ACC112 (cell line): Measurements from ENCODE around the gene PHIP.
A peak's percentile ranks its signal among the peaks of the same experiment; 100 is the strongest.
"Not testable (repeated sequence)": the region's sequence is repeated elsewhere in the genome, so short reads cannot be mapped to it uniquely, and the experiment has no call there.

Experiments used
- H2AFZ ChIP-seq: fragments of 200-600 bp; sonication (generic); one replicate; pipeline ENCODE4 v1.6.0; 2017; ENCODE audit warnings: antibody characterized with exemption, low read length; ENCODE audit not compliant: unreplicated experiment
- H3K27ac ChIP-seq: fragments of 200-600 bp; sonication (generic); 2 replicates; pipeline ENCODE4 v1.5.1; 2014; ENCODE audit warnings: low read depth, mild to moderate bottlenecking, antibody characterized with exemption, low read length, moderate library complexity
- H3K27me3 ChIP-seq: fragments of 200-600 bp; sonication (generic); 2 replicates; pipeline ENCODE4 v1.6.1; 2014; ENCODE audit warnings: mild to moderate bottlenecking, antibody characterized with exemption, low read length, moderate library complexity, mixed read lengths; ENCODE audit not compliant: insufficient read depth
- H3K36me3 ChIP-seq: fragments of 200-600 bp; sonication (generic); 2 replicates; pipeline ENCODE4 v1.6.1; 2016; ENCODE audit warnings: mild to moderate bottlenecking, antibody characterized with exemption, low read length, moderate library complexity, mixed read lengths; ENCODE audit not compliant: insufficient read depth
- H3K4me1 ChIP-seq: fragments of 200-600 bp; sonication (generic); one replicate; pipeline ENCODE4 v1.6.1; 2016; ENCODE audit warnings: low read length, mixed read lengths; ENCODE audit not compliant: insufficient read depth, unreplicated experiment, control insufficient read depth
- H3K4me3 ChIP-seq: fragments of 200-600 bp; sonication (generic); 2 replicates; pipeline ENCODE4 v1.5.1; 2014; ENCODE audit warnings: mild to moderate bottlenecking, low read depth, low read length
- H3K79me2 ChIP-seq: fragments of 200-600 bp; sonication (generic); one replicate; pipeline ENCODE4 v1.6.0; 2016; ENCODE audit warnings: low read length; ENCODE audit not compliant: control insufficient read depth, unreplicated experiment, insufficient read depth

The PHIP gene

GRCh38 chr6:79078075-79078969, at the start of gene PHIP:
Gene PHIP (minus strand): TSS chr6:79078254. CDS start chr6:79078068, 186 bp downstream.
- Histone ChIP-seq H2AFZ (peak within 1 kb of the TSS; percentile 91), H3K27ac (peak within 1 kb of the TSS; percentile 90), H3K4me1 (peaks cover 24% of the 10 kb centered on the region), H3K36me3 (peaks cover 3% of the 10 kb centered on the region; the same call in 1 of the 2 replicates), H3K4me3 (peak within 1 kb of the TSS; percentile 86), H3K79me2 (peaks cover 34% of the 10 kb centered on the region), H3K27me3 (no peaks in the 10 kb centered on the region)

- Histone ChIP-seq H3K27ac (no peak overlapping the region), H3K4me3 (no peak overlapping the region), H3K36me3 (no peaks in the 10 kb centered on the region), H3K79me2 (no peaks in the 10 kb centered on the region), H3K4me1 (no peaks in the 10 kb centered on the region), H2AFZ (no peak overlapping the region), H3K27me3 (no peaks in the 10 kb centered on the region)
These were observed 49.6 kb upstream of the PHIP start for GRCh38 chr6:79127660-79128059.

GRCh38 chr6:79119217-79119616, 41.2 kb upstream of the PHIP start:
- Histone ChIP-seq H3K4me1 (peaks cover 4% of the 10 kb centered on the region), H2AFZ (no peak overlapping the region), H3K36me3 (no peaks in the 10 kb centered on the region)

GRCh38 chr6:79117752-79118151, 39.7 kb upstream of the PHIP start:
- Histone ChIP-seq H3K36me3 (no peaks in the 10 kb centered on the region), H3K27me3 (no peaks in the 10 kb centered on the region), H3K4me3 (no peak overlapping the region), H3K79me2 (no peaks in the 10 kb centered on the region), H3K27ac (no peak overlapping the region), H3K4me1 (peaks cover 4% of the 10 kb centered on the region), H2AFZ (no peak overlapping the region)

More at GRCh38 chr6:79119217-79119616, 41.2 kb upstream of the PHIP start:
- H3K27ac ChIP-seq: no peak overlapping the region
- no peak overlapping the region for H3K4me3 ChIP-seq
- no peaks in the 10 kb centered on the region for H3K79me2 ChIP-seq
- H3K27me3 ChIP-seq: no peaks in the 10 kb centered on the region

- Histone ChIP-seq H3K27me3 (no peaks in the 10 kb centered on the region), H3K4me3 (no peak overlapping the region), H3K4me1 (peaks cover 4% of the 10 kb centered on the region), H3K79me2 (no peaks in the 10 kb centered on the region), H3K27ac (no peak overlapping the region), H3K36me3 (no peaks in the 10 kb centered on the region), H2AFZ (no peak overlapping the region)
These were observed 37.6 kb upstream of the PHIP start for GRCh38 chr6:79115553-79116182.

GRCh38 chr6:79111549-79111948, 33.5 kb upstream of the PHIP start:
- H3K36me3 ChIP-seq: no peaks in the 10 kb centered on the region
- no peak overlapping the region for H2AFZ ChIP-seq
- no peak overlapping the region for H3K27ac ChIP-seq
- no peak overlapping the region for H3K4me3 ChIP-seq
- no peaks in the 10 kb centered on the region for H3K4me1 ChIP-seq
- H3K79me2 ChIP-seq: no peaks in the 10 kb centered on the region
- no peaks in the 10 kb centered on the region for H3K27me3 ChIP-seq

GRCh38 chr6:79101164-79101563, 23.1 kb upstream of the PHIP start:
- Histone ChIP-seq H3K27ac (no peak overlapping the region), H3K4me1 (no peaks in the 10 kb centered on the region), H2AFZ (no peak overlapping the region), H3K36me3 (no peaks in the 10 kb centered on the region), H3K79me2 (no peaks in the 10 kb centered on the region), H3K4me3 (no peak overlapping the region), H3K27me3 (no peaks in the 10 kb centered on the region)

- Histone ChIP-seq H3K4me3 (no peak overlapping the region), H3K27ac (no peak overlapping the region), H3K27me3 (no peaks in the 10 kb centered on the region), H3K36me3 (no peaks in the 10 kb centered on the region), H2AFZ (no peak overlapping the region), H3K4me1 (no peaks in the 10 kb centered on the region), H3K79me2 (no peaks in the 10 kb centered on the region)
These were observed 22.2 kb upstream of the PHIP start for GRCh38 chr6:79100304-79100703.

GRCh38 chr6:79094938-79095337, 16.9 kb upstream of the PHIP start:
- Histone ChIP-seq H3K27ac (no peak overlapping the region), H3K36me3 (no peaks in the 10 kb centered on the region), H3K4me1 (no peaks in the 10 kb centered on the region), H3K4me3 (no peak overlapping the region), H3K27me3 (no peaks in the 10 kb centered on the region), H2AFZ (no peak overlapping the region), H3K79me2 (no peaks in the 10 kb centered on the region)

GRCh38 chr6:79091801-79092200, 13.7 kb upstream of the PHIP start:
- H3K4me1 ChIP-seq, H3K4me3 ChIP-seq, H3K79me2 ChIP-seq, H3K27ac ChIP-seq, H3K27me3 ChIP-seq, H3K36me3 ChIP-seq, H2AFZ ChIP-seq: not testable (repeated sequence)
